Neural crest cell (in vitro differentiated cells): ENCODE measurements around the gene SLC17A3. TPM values are rescaled to one million over a fixed set of nuclear protein-coding genes. Genes with fewer than 3 reads are reported as not detected.

Experiments used
- DNase-seq: peaks from one replicate; pipeline ENCODE4 v3.0.0; 2021; ENCODE audit warnings: low read depth, mixed read lengths, low spot score
- H3K27ac Mint-ChIP-seq: one replicate; pipeline ENCODE4 v1.8.0; 2021; ENCODE audit warnings: mild to moderate bottlenecking, mixed read lengths; ENCODE audit not compliant: unreplicated experiment
- H3K27me3 Mint-ChIP-seq: 2 replicates; pipeline ENCODE4 v1.8.0; 2021; ENCODE audit warnings: low read depth, mild to moderate bottlenecking, mixed read lengths
- H3K36me3 Mint-ChIP-seq: 2 replicates; pipeline ENCODE4 v1.8.0; 2021; ENCODE audit warnings: low read depth, mild to moderate bottlenecking, mixed read lengths
- H3K4me1 Mint-ChIP-seq: 2 replicates; pipeline ENCODE4 v1.8.0; 2021; ENCODE audit warnings: mixed read lengths
- H3K4me3 Mint-ChIP-seq: one replicate; pipeline ENCODE4 v1.8.0; 2021; ENCODE audit warnings: mild to moderate bottlenecking, mixed read lengths
- H3K9me3 Mint-ChIP-seq: 2 replicates; pipeline ENCODE4 v1.8.0; 2021; ENCODE audit warnings: mixed read lengths
- total RNA-seq: library from RNA; stranded (reverse); gene quantifications from 2 replicates; pipeline ENCODE4 v1.2.1, GENCODE V29; 2021
- TF ChIP-seq, protein P1 (sequence below): fragments of 200-600 bp; sonication (generic); conservative IDR thresholded peaks from 2 replicates; pipeline ENCODE4 v1.5.0; 2021; ENCODE audit warnings: antibody characterized with exemption, mild to moderate bottlenecking

SLC17A3 gene
- total RNA-seq, 1 donor from 2014 or later, result not detected

DNA sequence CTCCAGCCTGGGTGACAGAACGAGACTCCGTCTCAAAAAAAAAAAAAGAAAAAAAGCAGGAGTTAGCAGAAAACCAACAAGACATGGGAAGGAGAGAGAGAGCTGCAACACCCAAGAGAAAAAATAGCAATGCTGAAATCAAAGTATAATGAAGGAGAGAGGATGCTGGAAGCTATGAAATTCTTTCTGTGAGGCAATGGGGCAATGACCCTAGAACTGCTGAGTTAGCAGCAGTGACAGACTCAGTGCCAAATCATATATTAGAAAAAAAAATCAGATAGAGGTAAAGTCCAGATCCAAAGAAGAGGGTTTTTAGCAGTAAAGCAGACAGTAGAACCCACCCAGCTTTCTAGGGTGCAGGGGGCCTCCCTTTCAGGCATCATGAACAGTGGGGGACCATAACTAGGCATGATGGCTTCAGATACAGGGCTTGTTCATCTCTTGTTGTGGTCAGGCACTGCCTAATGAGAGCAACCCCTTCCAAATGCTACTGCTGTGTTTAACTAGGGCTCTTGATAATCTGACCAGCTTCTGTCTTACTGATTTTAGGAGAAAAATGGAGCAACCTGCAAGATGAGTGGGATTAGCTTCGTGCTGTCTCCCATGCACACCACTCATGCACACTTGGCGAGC lies 29.5 kb upstream of the SLC17A3 start:
- DNase-seq, result no peak
- Mint-ChIP-seq H3K27me3 (no peaks in the 10 kb centered on the region), H3K4me3 (no peak overlapping the region), H3K9me3 (no peaks in the 10 kb centered on the region), H3K36me3 (no peaks in the 10 kb centered on the region), H3K27ac (no peak overlapping the region), H3K4me1 (no peaks in the 10 kb centered on the region)
- TF ChIP-seq, protein P1, sequence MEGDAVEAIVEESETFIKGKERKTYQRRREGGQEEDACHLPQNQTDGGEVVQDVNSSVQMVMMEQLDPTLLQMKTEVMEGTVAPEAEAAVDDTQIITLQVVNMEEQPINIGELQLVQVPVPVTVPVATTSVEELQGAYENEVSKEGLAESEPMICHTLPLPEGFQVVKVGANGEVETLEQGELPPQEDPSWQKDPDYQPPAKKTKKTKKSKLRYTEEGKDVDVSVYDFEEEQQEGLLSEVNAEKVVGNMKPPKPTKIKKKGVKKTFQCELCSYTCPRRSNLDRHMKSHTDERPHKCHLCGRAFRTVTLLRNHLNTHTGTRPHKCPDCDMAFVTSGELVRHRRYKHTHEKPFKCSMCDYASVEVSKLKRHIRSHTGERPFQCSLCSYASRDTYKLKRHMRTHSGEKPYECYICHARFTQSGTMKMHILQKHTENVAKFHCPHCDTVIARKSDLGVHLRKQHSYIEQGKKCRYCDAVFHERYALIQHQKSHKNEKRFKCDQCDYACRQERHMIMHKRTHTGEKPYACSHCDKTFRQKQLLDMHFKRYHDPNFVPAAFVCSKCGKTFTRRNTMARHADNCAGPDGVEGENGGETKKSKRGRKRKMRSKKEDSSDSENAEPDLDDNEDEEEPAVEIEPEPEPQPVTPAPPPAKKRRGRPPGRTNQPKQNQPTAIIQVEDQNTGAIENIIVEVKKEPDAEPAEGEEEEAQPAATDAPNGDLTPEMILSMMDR, result no peak

DNA sequence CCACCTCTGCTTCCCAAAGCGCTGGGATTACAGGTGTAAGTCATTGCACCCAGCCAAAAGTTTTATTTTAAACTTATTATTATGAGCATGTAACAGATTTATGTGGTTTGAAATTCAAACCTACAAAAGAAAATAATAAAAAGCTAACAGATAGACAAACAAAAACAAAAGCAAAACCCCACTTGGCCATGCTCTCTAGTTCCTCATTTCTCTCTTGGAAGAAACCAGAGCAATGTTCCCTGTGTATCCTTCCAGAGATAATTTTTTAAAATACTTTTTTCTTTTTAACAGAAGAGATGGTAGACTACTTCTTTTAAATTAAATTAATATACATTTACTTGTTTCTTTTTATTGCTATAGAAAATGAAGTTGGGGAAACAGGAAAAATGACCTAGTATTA lies 28.0 kb upstream of the SLC17A3 start:
- no peaks in the 10 kb centered on the region for H3K36me3 Mint-ChIP-seq
- H3K4me1 Mint-ChIP-seq, result no peaks in the 10 kb centered on the region
- no peak overlapping the region for H3K27ac Mint-ChIP-seq
- DNase-seq, result no peak
- no peak overlapping the region for H3K4me3 Mint-ChIP-seq
- TF ChIP-seq, protein P1, result no peak
- H3K9me3 Mint-ChIP-seq, result no peaks in the 10 kb centered on the region
- no peaks in the 10 kb centered on the region for H3K27me3 Mint-ChIP-seq

- Mint-ChIP-seq H3K9me3 (no peaks in the 10 kb centered on the region), H3K4me1 (no peaks in the 10 kb centered on the region), H3K36me3 (no peaks in the 10 kb centered on the region), H3K27ac (no peak overlapping the region), H3K4me3 (no peak overlapping the region), H3K27me3 (no peaks in the 10 kb centered on the region)
- TF ChIP-seq, protein P1, result no peak
- DNase-seq, result no peak
Observed at GRCh38 chr6:25900843-25901242, 26.8 kb upstream of the SLC17A3 start.

DNA sequence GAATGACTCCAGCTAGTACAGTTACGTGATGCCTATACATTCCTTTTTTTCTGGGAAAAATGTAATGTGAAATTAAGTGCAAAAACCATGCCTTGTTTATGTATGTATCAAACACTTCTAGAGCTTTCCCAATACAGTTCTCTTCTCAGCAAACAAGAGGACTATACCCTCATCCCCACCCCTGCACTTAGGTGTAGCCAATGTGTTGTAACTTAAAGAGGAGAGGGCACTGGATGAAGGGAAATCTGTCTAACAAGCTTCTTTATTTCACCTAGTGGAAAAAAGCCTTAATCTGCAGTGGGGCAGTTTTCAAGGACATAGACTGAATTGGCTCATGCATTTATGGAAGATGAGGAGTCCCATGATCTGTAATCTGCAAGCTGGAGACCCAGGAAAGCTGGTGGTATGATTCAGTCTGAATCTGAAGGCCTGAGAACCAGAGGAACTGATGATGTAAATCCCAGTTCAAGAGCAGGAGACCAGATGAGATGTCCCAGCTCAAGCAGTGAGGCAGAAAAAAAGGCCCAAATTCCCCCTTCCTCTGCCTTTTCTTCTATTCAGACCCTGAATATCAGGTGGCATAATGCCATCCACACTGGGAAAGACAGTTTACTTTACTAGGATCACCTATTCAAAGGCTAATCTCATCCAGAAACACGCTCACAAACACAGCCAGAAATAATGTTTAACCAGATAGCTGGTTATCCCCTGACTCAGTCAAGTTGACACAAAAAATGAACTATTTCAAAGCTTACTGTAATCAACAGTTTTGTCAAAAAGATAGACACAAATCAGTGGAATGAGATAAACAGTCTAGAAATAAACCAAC lies 25.8 kb upstream of the SLC17A3 start:
- TF ChIP-seq, protein P1, result no peak
- no peak overlapping the region for H3K27ac Mint-ChIP-seq
- H3K9me3 Mint-ChIP-seq, result no peaks in the 10 kb centered on the region
- H3K4me3 Mint-ChIP-seq, result no peak overlapping the region
- no peak for DNase-seq
- no peaks in the 10 kb centered on the region for H3K4me1 Mint-ChIP-seq
- no peaks in the 10 kb centered on the region for H3K27me3 Mint-ChIP-seq
- no peaks in the 10 kb centered on the region for H3K36me3 Mint-ChIP-seq

DNA sequence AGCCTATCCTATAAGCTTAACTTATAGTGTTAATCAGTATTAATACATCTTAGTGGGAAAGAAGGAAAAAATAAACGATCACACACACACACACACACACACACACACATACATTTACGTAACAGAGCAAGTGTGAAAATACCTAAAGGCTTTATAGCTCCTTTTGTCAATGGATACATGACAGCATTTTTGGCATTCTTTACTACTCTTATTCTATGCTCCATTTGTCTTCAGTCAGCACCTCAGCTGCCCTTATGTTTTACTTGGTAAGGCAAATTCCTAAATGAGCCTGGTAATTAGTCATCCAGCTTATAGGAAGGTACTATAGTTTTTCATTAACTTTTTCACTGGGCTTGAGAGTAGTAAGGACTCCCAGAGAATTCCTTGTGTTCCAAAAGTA lies 25.1 kb upstream of the SLC17A3 start:
- H3K27me3 Mint-ChIP-seq, result no peaks in the 10 kb centered on the region
- H3K9me3 Mint-ChIP-seq, result no peaks in the 10 kb centered on the region
- no peaks in the 10 kb centered on the region for H3K4me1 Mint-ChIP-seq
- TF ChIP-seq, protein P1, result no peak
- DNase-seq, result no peak
- no peak overlapping the region for H3K4me3 Mint-ChIP-seq
- H3K27ac Mint-ChIP-seq, result no peak overlapping the region
- H3K36me3 Mint-ChIP-seq, result no peaks in the 10 kb centered on the region
